ENCODE results near the gene SEPTIN8.
"Not testable (repeated sequence)": the region's sequence is repeated elsewhere in the genome, so short reads cannot be mapped to it uniquely, and the experiment has no call there.

Gene SEPTIN8

GRCh38 chr5:132812123-132812765 is 35.2 kb upstream of the SEPTIN8 start:
- DNase-seq, result no peak

DNA sequence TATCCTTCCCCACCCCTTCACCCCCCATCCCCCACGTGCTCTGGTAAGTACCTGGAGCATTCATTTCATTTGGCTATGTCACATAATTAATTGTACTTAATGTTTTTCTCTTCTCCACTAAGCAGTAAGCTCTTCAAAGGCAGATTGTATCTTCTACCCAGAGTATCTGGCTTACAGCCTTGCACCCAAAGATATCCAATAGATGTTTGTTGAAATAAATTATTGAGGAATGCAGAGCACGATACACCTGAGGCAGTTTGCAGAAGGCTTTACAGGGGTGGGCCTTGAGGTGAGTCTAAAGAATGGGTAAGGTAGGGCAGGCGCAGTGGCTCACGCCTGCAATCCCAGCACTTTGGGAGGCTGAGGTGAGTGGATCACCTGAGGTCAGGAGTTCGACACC is 33.6 kb upstream of the SEPTIN8 start:
- DNase-seq, result no peak

- DNase-seq, result no peak
Observed at GRCh38 chr5:132808866-132809265, 31.8 kb upstream of the SEPTIN8 start.

- no peak for DNase-seq
Observed at GRCh38 chr5:132808448-132808847, 31.4 kb upstream of the SEPTIN8 start.

DNA sequence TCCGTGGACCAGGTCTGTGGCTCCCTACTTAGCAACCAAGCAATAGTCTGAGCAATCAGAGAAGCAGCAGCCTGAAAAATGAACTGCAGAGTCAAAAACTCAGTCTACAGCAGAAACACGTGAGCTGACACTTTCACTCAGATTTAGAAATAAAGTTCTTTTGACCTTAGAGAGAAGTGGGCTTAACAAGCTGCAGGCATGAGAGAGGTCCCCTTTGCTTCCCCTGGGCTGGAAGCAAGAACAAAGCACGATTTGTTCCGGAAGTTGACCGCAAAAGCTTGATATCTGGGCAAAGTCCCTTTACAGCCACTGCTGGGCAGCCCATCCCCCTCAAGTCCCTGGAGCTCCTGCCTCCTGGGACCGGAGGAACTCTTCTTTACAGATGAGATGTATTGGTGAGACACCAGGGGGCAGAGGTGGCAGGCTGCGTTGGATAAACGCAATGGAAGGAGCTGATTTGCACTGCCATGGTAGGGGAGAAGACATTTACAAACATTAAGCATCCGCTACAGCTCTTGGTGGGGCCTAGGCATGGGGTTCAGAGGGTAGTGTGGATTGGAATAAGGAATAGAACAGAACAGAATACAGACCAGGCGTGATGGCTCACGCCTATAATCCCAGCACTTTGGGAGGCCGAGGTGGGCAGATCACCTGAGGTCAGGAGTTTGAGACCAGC is 30.3 kb upstream of the SEPTIN8 start:
- DNase-seq, result no peak

DNA sequence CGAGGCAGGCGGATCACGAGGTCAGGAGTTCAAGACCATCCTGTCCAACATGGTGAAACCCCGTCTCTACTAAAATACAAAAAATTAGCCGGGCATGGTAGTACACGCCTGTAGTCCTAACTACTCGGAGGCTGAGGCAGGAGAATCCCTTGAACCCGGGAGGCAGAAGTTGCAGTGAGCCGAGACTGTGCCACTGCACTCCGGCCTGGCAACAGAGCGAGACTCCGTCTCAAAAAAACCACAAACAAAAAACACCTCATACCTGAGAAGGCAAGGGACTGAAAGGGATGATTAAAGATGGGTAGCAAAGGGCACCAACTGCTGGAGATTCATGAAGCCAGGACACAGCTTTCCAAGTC is 29.7 kb upstream of the SEPTIN8 start:
- DNase-seq, result not testable (repeated sequence)

GRCh38 chr5:132805872-132806271 is 28.8 kb upstream of the SEPTIN8 start:
- not testable (repeated sequence) for DNase-seq

DNA sequence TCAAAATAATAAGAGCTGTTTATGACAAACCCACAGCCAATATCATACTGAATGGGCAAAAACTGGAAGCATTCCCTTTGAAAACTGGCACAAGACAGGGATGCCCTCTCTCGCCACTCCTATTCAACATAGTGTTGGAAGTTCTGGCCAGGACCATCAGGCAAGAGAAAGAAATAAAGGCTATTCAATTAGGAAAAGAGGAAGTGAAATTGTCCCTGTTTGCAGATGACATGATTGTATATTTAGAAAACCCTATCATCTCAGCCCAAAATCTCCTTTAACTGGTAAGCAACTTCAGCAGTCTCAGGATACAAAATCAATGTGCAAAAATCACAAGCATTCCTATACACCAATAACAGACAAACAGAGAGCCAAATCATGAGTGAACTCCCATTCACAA is 27.2 kb upstream of the SEPTIN8 start:
- not testable (repeated sequence) for DNase-seq

GRCh38 chr5:132802685-132803066 is 25.6 kb upstream of the SEPTIN8 start:
- DNase-seq, result not testable (repeated sequence)

- no peak for DNase-seq
Observed at GRCh38 chr5:132802044-132802684, 25.1 kb upstream of the SEPTIN8 start.

DNA sequence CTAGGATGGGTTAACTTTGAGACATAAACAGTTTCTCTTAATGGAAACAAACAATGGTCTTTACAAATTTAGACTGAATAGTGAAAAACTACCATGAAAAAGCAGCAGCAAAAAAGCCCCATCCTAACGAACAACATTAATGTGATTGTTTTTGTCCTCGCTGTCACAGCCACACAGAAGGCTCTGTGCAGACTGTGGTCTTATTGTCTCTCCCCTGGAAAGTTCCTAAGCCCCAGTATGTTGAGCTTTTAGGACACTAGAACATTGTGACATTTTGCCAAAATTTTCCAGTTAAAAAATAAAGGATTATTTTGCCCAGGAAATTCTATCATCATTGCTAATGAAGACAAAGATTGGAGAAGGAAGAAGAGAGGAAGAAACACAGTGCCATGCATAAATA is 23.5 kb upstream of the SEPTIN8 start:
- no peak for DNase-seq

- DNase-seq, result no peak
Observed at GRCh38 chr5:132799392-132799791, 22.4 kb upstream of the SEPTIN8 start.

DNA sequence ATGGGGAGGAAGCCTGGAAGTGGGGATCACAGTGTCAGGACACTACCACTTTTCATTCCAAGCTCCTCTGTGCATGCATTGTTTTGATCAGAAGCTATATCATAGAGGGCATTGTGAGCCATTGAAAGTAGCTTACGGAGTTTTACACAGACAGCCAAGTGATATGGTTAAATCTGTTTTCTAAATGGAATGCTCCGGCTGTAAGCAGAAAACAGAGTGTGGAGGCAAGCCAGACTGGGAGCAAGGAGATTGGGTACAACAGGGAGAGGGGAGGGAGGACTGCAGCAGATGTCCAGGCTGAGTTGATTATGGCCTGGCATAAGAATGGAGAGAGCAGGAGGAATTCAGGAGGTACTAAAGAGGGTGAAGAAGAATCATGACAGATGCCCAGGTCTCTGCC is 20.6 kb upstream of the SEPTIN8 start:
- no peak for DNase-seq

GRCh38 chr5:132791026-132791425 is 14.0 kb upstream of the SEPTIN8 start:
- DNase-seq, result no peak

- no peak for DNase-seq
Observed at GRCh38 chr5:132790201-132790865, 13.3 kb upstream of the SEPTIN8 start.

DNA sequence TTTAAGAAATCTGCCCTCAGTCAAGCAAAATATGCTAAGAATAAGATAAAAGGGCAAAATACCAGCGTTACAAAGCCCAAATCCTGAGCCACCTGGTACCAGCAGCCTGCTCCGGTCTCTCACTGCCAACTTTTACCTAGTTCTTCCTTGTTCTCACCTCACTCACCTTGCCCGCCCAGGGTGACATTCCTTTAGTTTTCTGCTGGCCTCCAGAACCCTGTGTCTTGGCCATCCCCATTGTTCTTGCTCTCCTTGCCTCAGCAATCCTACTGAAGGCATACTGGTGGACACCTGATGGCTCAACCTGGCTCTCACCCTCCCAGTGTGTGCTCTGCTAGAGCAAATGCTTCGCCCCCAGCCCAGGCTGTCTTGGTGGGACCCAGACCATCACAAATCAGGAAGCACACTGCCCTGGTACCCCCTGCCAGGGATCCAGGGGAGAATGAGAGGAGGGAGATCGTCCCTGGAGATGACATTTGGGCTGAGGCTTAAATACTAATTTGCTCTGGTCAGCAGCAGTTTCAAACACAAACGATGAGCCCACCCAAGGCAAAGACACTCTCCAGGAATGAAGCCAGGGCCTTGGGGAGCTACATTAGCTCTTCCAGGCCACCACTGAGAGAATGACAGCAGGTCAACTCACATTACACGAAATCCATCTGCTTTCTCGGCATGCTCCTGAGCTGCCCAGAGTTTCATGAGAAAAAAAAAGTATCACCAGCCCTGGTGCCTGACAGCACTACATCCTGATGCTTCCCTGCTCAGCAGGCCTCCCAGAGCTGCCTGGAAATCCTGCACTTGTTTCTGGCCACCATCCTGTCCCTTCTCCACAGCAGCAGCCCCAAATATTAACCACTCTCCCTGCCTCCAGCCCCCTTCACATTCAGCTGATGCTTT is 12.2 kb upstream of the SEPTIN8 start:
- DNase-seq, result no peak

DNA sequence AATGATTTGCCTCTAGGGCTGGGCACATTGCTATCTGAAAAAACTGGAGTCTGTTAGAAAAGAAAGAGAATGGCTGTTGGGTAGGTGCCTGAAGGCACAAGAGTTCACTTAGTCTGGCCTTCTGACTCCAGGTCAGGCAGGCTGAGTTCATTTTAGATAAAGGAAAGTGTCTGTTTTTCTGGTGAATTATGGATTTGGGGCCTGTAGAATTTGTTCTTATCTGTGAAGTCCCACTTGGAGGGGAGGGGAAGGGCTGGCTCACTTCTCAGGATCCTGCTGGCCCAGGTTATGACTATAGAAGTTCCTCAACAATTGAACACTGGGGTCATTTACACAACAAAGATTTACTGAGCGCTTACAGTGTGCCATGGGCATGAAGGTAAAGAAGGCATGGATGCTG is 11.5 kb upstream of the SEPTIN8 start:
- DNase-seq, result no peak

DNA sequence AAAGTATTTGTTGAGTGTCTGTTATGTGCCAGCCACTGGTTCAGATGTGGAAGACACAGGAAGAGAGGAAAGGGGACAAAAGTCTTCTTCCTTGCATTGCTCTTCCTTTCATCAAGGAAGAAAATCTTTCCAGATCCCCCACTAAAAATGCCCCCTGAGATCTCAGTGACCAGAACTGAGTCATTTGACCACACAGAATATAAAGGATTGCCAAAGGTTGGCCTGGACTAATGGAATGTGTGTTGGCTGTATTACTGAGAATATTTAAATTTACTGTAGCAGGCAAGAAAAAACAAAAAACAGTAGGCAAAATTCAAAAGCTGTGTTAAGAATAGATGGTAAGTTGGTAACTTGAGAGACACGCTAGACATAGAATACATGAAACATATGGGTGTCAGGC is 10.0 kb upstream of the SEPTIN8 start:
- DNase-seq, result no peak

- DNase-seq, result no peak
Observed at GRCh38 chr5:132785864-132786263, 8.8 kb upstream of the SEPTIN8 start.

- no peak for DNase-seq
Observed at GRCh38 chr5:132785365-132785764, 8.3 kb upstream of the SEPTIN8 start.

DNA sequence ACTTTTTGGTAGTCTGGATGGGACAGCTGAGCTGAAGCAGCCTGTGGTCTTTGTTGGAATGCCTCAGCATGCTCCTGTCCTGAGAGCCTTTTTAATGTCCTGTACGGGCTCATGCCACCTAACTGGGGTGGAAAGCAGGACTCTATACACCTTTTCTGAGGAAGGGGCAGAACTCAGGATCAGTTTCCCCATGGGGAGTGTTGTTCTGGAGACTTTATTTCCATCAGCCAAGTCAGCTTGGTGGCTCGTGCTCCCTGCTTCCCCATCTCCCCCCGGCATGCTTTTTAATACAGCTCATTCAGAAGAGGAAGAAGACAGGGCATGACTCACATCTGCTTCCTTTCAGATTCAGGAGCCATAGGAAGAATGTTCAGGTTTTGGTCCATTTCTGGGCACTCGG is 5.1 kb upstream of the SEPTIN8 start:
- no peak for DNase-seq

- DNase-seq, result no peak
Observed at GRCh38 chr5:132781029-132781428, 4.0 kb upstream of the SEPTIN8 start.

GRCh38 chr5:132780577-132780976 is 3.5 kb upstream of the SEPTIN8 start:
- DNase-seq, result no peak
